Mammary epithelial cell (primary cell): Measurements from ENCODE around the gene RASGEF1C.

ENCODE experiments used
- CTCF ChIP-seq, 2 donors: IDR thresholded peaks in 1 of 2; conservative IDR thresholded peaks in 1 of 2; 2 replicates each; pipeline ENCODE4 v1.5.1; 2011 to 2012; ENCODE audit warnings: inconsistent platforms in 2 of 2, low read length in 2 of 2, mild to moderate bottlenecking in 2 of 2, control low read depth in 1 of 2, low read depth in 1 of 2; ENCODE audit not compliant: insufficient read depth in 1 of 2; ENCODE audit errors: extremely low read depth in 1 of 2
- EZH2 ChIP-seq: IDR thresholded peaks from 2 replicates; pipeline ENCODE4 v1.6.1; 2012; ENCODE audit warnings: low read length, inconsistent platforms, borderline replicate concordance

GRCh38 chr5:180075703-180076102, 133.3 kb downstream of the RASGEF1C start:
- no peak for TF ChIP-seq CTCF (conservative IDR thresholded peaks at IDR 0.05 in 1 of 2, IDR thresholded peaks at IDR 0.05 in 1 of 2; ENCODE audit: extremely low read depth in 1 of 2, insufficient read depth in 1 of 2, low read depth in 1 of 2, low read length in 2 of 2)
- TF ChIP-seq EZH2: no peak
